SK-N-SH treated with all-trans-retinoic acid at 6 μM for 48 hours (cell line): Measurements from ENCODE around the gene MYO19.

Experiments
- ATAC-seq: fragments of 200-7000 bp; cut with Tn5 transposase; 3 replicates; pipeline ENCODE4 v1.9.1; 2020; ENCODE audit warnings: mild to moderate bottlenecking, moderate library complexity
- ARNTL ChIP-seq: fragments of 450-650 bp; formaldehyde crosslinking; IDR thresholded peaks from 2 replicates; pipeline ENCODE4 v1.5.0; 2020; ENCODE audit warnings: low read depth, mild to moderate bottlenecking, moderate library complexity, borderline replicate concordance
- BACH2 ChIP-seq: fragments of 250-450 bp; sonication (Bioruptor Pico); IDR thresholded peaks from 2 replicates; pipeline ENCODE4 v1.9.0; 2021; ENCODE audit warnings: mild to moderate bottlenecking, borderline replicate concordance
- CREB5 ChIP-seq: fragments of 250-450 bp; sonication (Bioruptor Pico); IDR thresholded peaks from 2 replicates; pipeline ENCODE4 v1.5.1; 2020; ENCODE audit warnings: low read depth, mild to moderate bottlenecking, moderate library complexity
- ESRRG ChIP-seq: fragments of 250-450 bp; sonication (Bioruptor Pico); IDR thresholded peaks from 2 replicates; pipeline ENCODE4 v1.6.1; 2021; ENCODE audit warnings: mild to moderate bottlenecking
- ISL1 ChIP-seq: fragments of 250-450 bp; sonication (Bioruptor Pico); IDR thresholded peaks from 2 replicates; pipeline ENCODE4 v2.1.2; 2022; ENCODE audit warnings: mild to moderate bottlenecking, moderate library complexity
- OSR1 ChIP-seq: fragments of 250-450 bp; sonication (Bioruptor Pico); IDR thresholded peaks from 2 replicates; pipeline ENCODE4 v1.8.0; 2022; ENCODE audit warnings: moderate library complexity, mild to moderate bottlenecking, inconsistent platforms
- PATZ1 ChIP-seq: fragments of 250-450 bp; sonication (Bioruptor Pico); IDR thresholded peaks from 2 replicates; pipeline ENCODE4 v1.8.0; 2020; ENCODE audit warnings: mild to moderate bottlenecking, moderate library complexity, borderline replicate concordance
- POU6F1 ChIP-seq: fragments of 250-450 bp; sonication (Bioruptor Pico); IDR thresholded peaks from 2 replicates; pipeline ENCODE4 v1.8.0; 2021; ENCODE audit warnings: low read depth, mild to moderate bottlenecking, moderate library complexity, borderline replicate concordance
- PPARA ChIP-seq: fragments of 250-450 bp; sonication (Bioruptor Pico); IDR thresholded peaks from 2 replicates; pipeline ENCODE4 v1.5.0; 2020; ENCODE audit warnings: mild to moderate bottlenecking, borderline replicate concordance
- RARB ChIP-seq: fragments of 250-450 bp; sonication (Bioruptor Pico); IDR thresholded peaks from 2 replicates; pipeline ENCODE4 v1.8.0; 2021; ENCODE audit warnings: mild to moderate bottlenecking, moderate library complexity
- SNAI2 ChIP-seq: fragments of 250-450 bp; sonication (Bioruptor Pico); IDR thresholded peaks from 2 replicates; pipeline ENCODE4 v1.5.0; 2020; ENCODE audit warnings: mild to moderate bottlenecking, moderate library complexity
- TOX ChIP-seq: fragments of 250-450 bp; sonication (Bioruptor Pico); IDR thresholded peaks from 2 replicates; pipeline ENCODE4 v1.8.0; 2021; ENCODE audit warnings: mild to moderate bottlenecking, moderate library complexity, borderline replicate concordance
- TSHZ2 ChIP-seq: fragments of 250-450 bp; sonication (Bioruptor Pico); IDR thresholded peaks from 2 replicates; pipeline ENCODE4 v1.5.0; 2020; ENCODE audit warnings: mild to moderate bottlenecking, moderate library complexity
- ZFP3 ChIP-seq: fragments of 250-450 bp; sonication (Bioruptor Pico); IDR thresholded peaks from 2 replicates; pipeline ENCODE4 v1.5.0; 2020; ENCODE audit warnings: mild to moderate bottlenecking, moderate library complexity
- ZFP30 ChIP-seq: fragments of 450-650 bp; formaldehyde crosslinking; IDR thresholded peaks from 2 replicates; pipeline ENCODE4 v1.5.0; 2022; ENCODE audit warnings: mild to moderate bottlenecking, moderate library complexity
- ZNF565 ChIP-seq: fragments of 450-650 bp; formaldehyde crosslinking; conservative IDR thresholded peaks from 2 replicates; pipeline ENCODE4 v1.5.0; 2020; ENCODE audit warnings: low read depth, mild to moderate bottlenecking, moderate library complexity
- ZNF8 ChIP-seq: fragments of 450-650 bp; formaldehyde crosslinking; IDR thresholded peaks from 2 replicates; pipeline ENCODE4 v1.5.0; 2020; ENCODE audit warnings: mild to moderate bottlenecking, moderate library complexity

The MYO19 gene

GRCh38 chr17:36503456-36504155 is 31.1 kb downstream of the MYO19 start (continued):
- TF ChIP-seq TOX (no peak), RARB (no peak), ZNF8 (CRISPR knock-in tag) (no peak), ZFP30 (CRISPR knock-in tag) (no peak), ARNTL (no peak), ZFP3 (CRISPR knock-in tag) (no peak), TSHZ2 (no peak)

- TF ChIP-seq POU6F1 (CRISPR knock-in tag) (no peak), OSR1 (no peak), ZFP3 (CRISPR knock-in tag) (no peak), BACH2 (CRISPR knock-in tag) (no peak)
- no peak for ATAC-seq
Observed at GRCh38 chr17:36501963-36502362, 32.7 kb downstream of the MYO19 start.

GRCh38 chr17:36501351-36501750 is 33.3 kb downstream of the MYO19 start:
- TF ChIP-seq ZNF8 (CRISPR knock-in tag) (no peak), ESRRG (CRISPR knock-in tag) (no peak), CREB5 (CRISPR knock-in tag) (no peak), SNAI2 (CRISPR knock-in tag) (no peak), OSR1 (no peak), ARNTL (no peak), ISL1 (CRISPR knock-in tag) (no peak), RARB (no peak), PPARA (CRISPR knock-in tag) (no peak), TSHZ2 (no peak), ZNF565 (CRISPR knock-in tag) (no peak), PATZ1 (CRISPR knock-in tag) (no peak), POU6F1 (CRISPR knock-in tag) (no peak)
- ATAC-seq: no peak
